ENCODE measurements around the gene ANKRD55.

ANKRD55 gene

GRCh38 chr5:56175021-56175420 lies 58.1 kb downstream of the ANKRD55 start:
- in situ Hi-C loops (cut with HindIII; ENCODE audit: low sequenced_read_pairs): no loop called here
- no peak for DNase-seq (ENCODE audit: low read depth, low spot score)
- no peak for TF ChIP-seq CTCF (IDR thresholded peaks at IDR 0.05; ENCODE audit: low read depth, low read length)
- no peak overlapping the region for H3K4me3 ChIP-seq (ENCODE audit: low read depth, low read length)

GRCh38 chr5:56172241-56172640 lies 60.9 kb downstream of the ANKRD55 start:
- no peak overlapping the region for H3K4me3 ChIP-seq (ENCODE audit: low read depth, low read length)
- TF ChIP-seq CTCF (IDR thresholded peaks at IDR 0.05; ENCODE audit: low read depth, low read length): no peak
- peak; percentile 40 for DNase-seq (ENCODE audit: low read depth, low spot score)
- in situ Hi-C loops (cut with HindIII; ENCODE audit: low sequenced_read_pairs): no loop called here

GRCh38 chr5:56170557-56170956 lies 62.6 kb downstream of the ANKRD55 start:
- peak; percentile 95 for DNase-seq (ENCODE audit: low read depth, low spot score)
- in situ Hi-C loops (cut with HindIII; ENCODE audit: low sequenced_read_pairs): no loop called here
- no peak for TF ChIP-seq CTCF (IDR thresholded peaks at IDR 0.05; ENCODE audit: low read depth, low read length)
- H3K4me3 ChIP-seq (ENCODE audit: low read depth, low read length): no peak overlapping the region

GRCh38 chr5:56169949-56170348 lies 63.2 kb downstream of the ANKRD55 start:
- H3K4me3 ChIP-seq (ENCODE audit: low read depth, low read length): no peak overlapping the region
- no peak for TF ChIP-seq CTCF (IDR thresholded peaks at IDR 0.05; ENCODE audit: low read depth, low read length)
- in situ Hi-C loops (cut with HindIII; ENCODE audit: low sequenced_read_pairs): no loop called here
- DNase-seq (ENCODE audit: low read depth, low spot score): no peak

- H3K4me3 ChIP-seq (ENCODE audit: low read depth, low read length): no peak overlapping the region
- TF ChIP-seq CTCF (IDR thresholded peaks at IDR 0.05; ENCODE audit: low read depth, low read length): no peak
- in situ Hi-C loops (cut with HindIII; ENCODE audit: low sequenced_read_pairs): no loop called here
- peak; percentile 29 for DNase-seq (ENCODE audit: low read depth, low spot score)
Observed at GRCh38 chr5:56169281-56169680, 63.8 kb downstream of the ANKRD55 start.

GRCh38 chr5:56168066-56168478 lies 65.1 kb downstream of the ANKRD55 start:
- TF ChIP-seq CTCF (IDR thresholded peaks at IDR 0.05; ENCODE audit: low read depth, low read length): no peak
- in situ Hi-C loops (cut with HindIII; ENCODE audit: low sequenced_read_pairs): no loop called here
- H3K4me3 ChIP-seq (ENCODE audit: low read depth, low read length): no peak overlapping the region
- DNase-seq (ENCODE audit: low read depth, low spot score): peak; percentile 52

- DNase-seq (ENCODE audit: low read depth, low spot score): peak; percentile 57
- no peak overlapping the region for H3K4me3 ChIP-seq (ENCODE audit: low read depth, low read length)
- in situ Hi-C loops (cut with HindIII; ENCODE audit: low sequenced_read_pairs): no loop called here
- TF ChIP-seq CTCF (IDR thresholded peaks at IDR 0.05; ENCODE audit: low read depth, low read length): no peak
Observed at GRCh38 chr5:56167519-56167918, 65.6 kb downstream of the ANKRD55 start.

Measured in astrocyte of the spinal cord (primary cell).